HCT116 (cell line): ENCODE results near the gene ZBTB3. TPM values are rescaled to one million over a fixed set of nuclear protein-coding genes. Genes with fewer than 3 reads are reported as not detected.

ENCODE experiments used
- ATAC-seq: fragments of 200-7000 bp; cut with Tn5 transposase; 2 replicates; pipeline ENCODE4 v1.9.1; 2020; ENCODE audit warnings: mild to moderate bottlenecking, moderate library complexity
- BruUV-seq: library from RNA; stranded (reverse); fragments of 400-500 nt; replicated peaks from 2 replicates; lab custom pipeline; 2021; lab: Mats Ljungman, UMichigan
- CTCF ChIA-PET: fragments of 300-600 bp; sonication (Branson Sonifier 250); formaldehyde crosslinking; loops from one replicate; lab custom pipeline; 2021; ENCODE audit warnings: antibody characterized with exemption; lab: Charles Lee
- POLR2A ChIA-PET: fragments of 300-600, 350-600 bp; sonication (Branson Sonifier 250); formaldehyde crosslinking; loops from one replicate; lab custom pipeline; 2021; ENCODE audit warnings: antibody characterized with exemption; lab: Charles Lee
- RAD21 ChIA-PET, 2 experiments: fragments of 300-600 bp; sonication (Branson Sonifier 250); formaldehyde crosslinking; loops; one replicate each; lab custom pipeline; 2023; ENCODE audit warnings: low total read pairs in 2 of 2; ENCODE audit not compliant: uncharacterized antibody in 2 of 2, unreplicated experiment in 2 of 2, low non-redundant PET in 1 of 2; lab: Charles Lee
- DNase-seq: peaks from one replicate; pipeline ENCODE4 v3.0.0-alpha.2; 2010; ENCODE audit warnings: low read depth, low spot score
- H2AFZ ChIP-seq: fragments of 200-600 bp; shearing (Covaris generic), sonication (generic); 2 replicates; pipeline ENCODE4 v1.6.1; 2017; ENCODE audit warnings: low read depth, mixed run types, mixed read lengths, antibody characterized with exemption, low read length; ENCODE audit not compliant: poor library complexity, severe bottlenecking
- H3K27ac ChIP-seq: 2 replicates; pipeline ENCODE4 v1.5.1; 2012; ENCODE audit warnings: low read depth, low read length
- H3K27me3 ChIP-seq: fragments of 200-600 bp; sonication (generic); 2 replicates; pipeline ENCODE4 v1.6.1; 2016; ENCODE audit warnings: mixed run types, low read length, mixed read lengths; ENCODE audit not compliant: insufficient read depth
- H3K36me3 ChIP-seq, 2 experiments: fragments of 200-500 bp in 1 of 2; fragments of 200-600 bp in 1 of 2; sonication (Bioruptor generic) in 1 of 2; sonication (generic) in 1 of 2; 2 replicates each; pipeline versions ENCODE4 v1.5.1 to v1.6.1; 2014 to 2016; ENCODE audit warnings: low read length in 2 of 2, inconsistent platforms in 1 of 2, mixed read lengths in 1 of 2, mixed run types in 1 of 2; ENCODE audit not compliant: insufficient read depth in 2 of 2, control insufficient read depth in 1 of 2
- H3K4me1 ChIP-seq, 2 experiments: fragments of 200-600 bp in 1 of 2; sonication (generic) in 1 of 2; 2 replicates each; pipeline versions ENCODE4 v1.5.1 to v1.6.1; 2012 to 2017; ENCODE audit warnings: low read length in 2 of 2, inconsistent platforms in 1 of 2, mild to moderate bottlenecking in 1 of 2, mixed read lengths in 1 of 2, mixed run types in 1 of 2, moderate library complexity in 1 of 2; ENCODE audit not compliant: insufficient read depth in 2 of 2, control insufficient read depth in 1 of 2
- H3K4me2 ChIP-seq: fragments of 200-600 bp; sonication (generic); 2 replicates; pipeline ENCODE4 v1.6.1; 2017; ENCODE audit warnings: mixed run types, low read length, mixed read lengths
- H3K4me3 ChIP-seq, 2 experiments: fragments of 200-600 bp in 1 of 2; sonication (generic) in 1 of 2; replicated peaks in 1 of 2; 2 replicates each; pipeline ENCODE4 v1.5.1; 2011 to 2016; ENCODE audit warnings: low read length in 2 of 2, control low read depth in 1 of 2, low read depth in 1 of 2, mild to moderate bottlenecking in 1 of 2, mixed read lengths in 1 of 2, mixed run types in 1 of 2
- H3K79me2 ChIP-seq: fragments of 200-600 bp; sonication (generic); 2 replicates; pipeline ENCODE4 v1.6.1; 2017; ENCODE audit warnings: mild to moderate bottlenecking, mixed run types, low read length, moderate library complexity, mixed read lengths; ENCODE audit not compliant: insufficient read depth
- H3K9ac ChIP-seq: fragments of 200-600 bp; sonication (generic); 2 replicates; pipeline ENCODE4 v1.6.1; 2016; ENCODE audit warnings: low read length, mixed read lengths
- H3K9me2 ChIP-seq: fragments of 200-600 bp; sonication (generic), shearing (Covaris generic); 2 replicates; pipeline ENCODE4 v1.6.1; 2017; ENCODE audit warnings: mixed run types, mild to moderate bottlenecking, moderate library complexity; ENCODE audit not compliant: insufficient read depth
- H3K9me3 ChIP-seq, 2 experiments: fragments of 200-500 bp in 1 of 2; fragments of 200-600 bp in 1 of 2; sonication (Bioruptor generic) in 1 of 2; sonication (generic) in 1 of 2; 2 replicates each; pipeline ENCODE4 v1.6.1; 2014 to 2017; ENCODE audit warnings: low read length in 2 of 2, mixed read lengths in 2 of 2, inconsistent platforms in 1 of 2, low read depth in 1 of 2, mild to moderate bottlenecking in 1 of 2, mixed run types in 1 of 2, moderate library complexity in 1 of 2; ENCODE audit not compliant: control insufficient read depth in 1 of 2, insufficient read depth in 1 of 2
- H4K20me1 ChIP-seq: fragments of 200-600 bp; sonication (generic), shearing (Covaris generic); 2 replicates; pipeline ENCODE4 v1.6.1; 2017; ENCODE audit warnings: mixed run types, mild to moderate bottlenecking, moderate library complexity; ENCODE audit not compliant: insufficient read depth
- ATF3 ChIP-seq: IDR thresholded peaks from 2 replicates; pipeline ENCODE4 v1.6.1; 2012
- CBX3 ChIP-seq: IDR thresholded peaks from 2 replicates; pipeline ENCODE4 v1.6.1; 2012; ENCODE audit warnings: low read depth
- CEBPB ChIP-seq: IDR thresholded peaks from 2 replicates; pipeline ENCODE4 v1.6.1; 2012; ENCODE audit warnings: low read depth
- CTCF ChIP-seq, 3 experiments: fragments of 200-600 bp in 1 of 3; sonication (generic) in 1 of 3; IDR thresholded peaks in 2 of 3; conservative IDR thresholded peaks in 1 of 3; 2 replicates each; pipeline ENCODE4 v1.5.1; 2012 to 2017; ENCODE audit warnings: low read depth in 2 of 3, low read length in 2 of 3, antibody characterized with exemption in 1 of 3, borderline replicate concordance in 1 of 3, control low read depth in 1 of 3, mild to moderate bottlenecking in 1 of 3, mixed read lengths in 1 of 3, mixed run types in 1 of 3, moderate library complexity in 1 of 3; ENCODE audit not compliant: insufficient read depth in 1 of 3
- EGR1 ChIP-seq: IDR thresholded peaks from 2 replicates; pipeline ENCODE4 v1.6.1; 2012; ENCODE audit warnings: low read depth
- ELF1 ChIP-seq: IDR thresholded peaks from 2 replicates; pipeline ENCODE4 v1.6.1; 2012; ENCODE audit warnings: low read depth, borderline replicate concordance
- EZH2 ChIP-seq: fragments of 200-600 bp; sonication (generic); IDR thresholded peaks from 2 replicates; pipeline ENCODE4 v1.6.1; 2017; ENCODE audit warnings: antibody characterized with exemption, mixed run types
- EZH2phosphoT487 ChIP-seq: fragments of 200-600 bp; IDR thresholded peaks from 2 replicates; pipeline ENCODE4 v1.6.1; 2018; ENCODE audit warnings: antibody characterized with exemption, borderline replicate concordance
- FOSL1 ChIP-seq: IDR thresholded peaks from 2 replicates; pipeline ENCODE4 v1.6.1; 2012; ENCODE audit warnings: low read depth
- MAX ChIP-seq: IDR thresholded peaks from 2 replicates; pipeline ENCODE4 v1.6.1; 2012
- POLR2A ChIP-seq: IDR thresholded peaks from 2 replicates; pipeline ENCODE4 v1.7.0; 2011; ENCODE audit warnings: borderline replicate concordance; ENCODE audit not compliant: insufficient read depth, insufficient read length; ENCODE audit errors: extremely low read depth
- POLR2AphosphoS5 ChIP-seq: IDR thresholded peaks from 2 replicates; pipeline ENCODE4 v1.6.1; 2011; ENCODE audit warnings: mild to moderate bottlenecking, low read depth, low read length, moderate library complexity
- SIN3A ChIP-seq: IDR thresholded peaks from 2 replicates; pipeline ENCODE4 v1.6.1; 2012; ENCODE audit warnings: low read depth
- SP1 ChIP-seq: IDR thresholded peaks from 2 replicates; pipeline ENCODE4 v1.6.1; 2012; ENCODE audit warnings: low read depth
- SRF ChIP-seq: IDR thresholded peaks from 2 replicates; pipeline ENCODE4 v1.6.1; 2012; ENCODE audit warnings: low read depth
- ZBTB33 ChIP-seq: IDR thresholded peaks from 2 replicates; pipeline ENCODE4 v1.6.1; 2011; ENCODE audit warnings: mild to moderate bottlenecking, low read length, moderate library complexity; ENCODE audit not compliant: insufficient replicate concordance; ENCODE audit errors: extremely low read depth
- ZFX ChIP-seq: fragments of 450-650 bp; IDR thresholded peaks from 2 replicates; pipeline ENCODE4 v1.6.1; 2017
- ZNF274 ChIP-seq: fragments of 200-500 bp; sonication (Bioruptor generic); IDR thresholded peaks from 2 replicates; pipeline ENCODE4 v1.6.1; 2014; ENCODE audit warnings: mild to moderate bottlenecking, low read depth, low read length, inconsistent platforms
- intact Hi-C: fragments of 100-400 bp; cut with micrococcal nuclease; formaldehyde crosslinking; loops from 2 replicates; pipeline ENCODE4 v1.10.0; 2022
- total RNA-seq: library from RNA; stranded (reverse); gene quantifications from one replicate; pipeline ENCODE4 v1.2.1, GENCODE V29; 2021; ENCODE audit not compliant: unreplicated experiment

The ZBTB3 gene
- total RNA-seq, 1 experiment from 2014 or later, result 11.3 TPM

- TF ChIP-seq CBX3 (no peak), ZFX (no peak), POLR2A (no peak), SRF (no peak), MAX (no peak), EZH2 (no peak), ELF1 (no peak), SP1 (no peak), EZH2phosphoT487 (no peak), EGR1 (no peak)
Observed at GRCh38 chr11:62774407-62774806, 20.4 kb upstream of the ZBTB3 start (continued).

- RAD21 ChIA-PET, result no interaction called here
- Histone ChIP-seq H3K9ac (peak within 1 kb of the TSS; percentile 73), H2AFZ (peak within 1 kb of the TSS; percentile 23), H3K9me2 (no peaks in the 10 kb centered on the region), H3K27ac (peak within 1 kb of the TSS; percentile 74), H3K79me2 (peaks cover 19% of the 10 kb centered on the region), H3K36me3 (peaks cover 4 to 10% of the 10 kb centered on the region in 2 experiments; a peak in 2 of 4 replicates), H3K4me3 (peak within 1 kb of the TSS; percentile 67 to 69), H3K4me2 (peak within 1 kb of the TSS; percentile 81), H3K9me3 (no peaks in the 10 kb centered on the region), H4K20me1 (no peaks in the 10 kb centered on the region), H3K27me3 (no peaks in the 10 kb centered on the region), H3K4me1 (peaks cover 7 to 24% of the 10 kb centered on the region in 2 experiments; a peak in 3 of 4 replicates)
- intact Hi-C loops, result loop anchor here (1.0 kb wide), 1 partner anchor 10 kb away; the partner anchor contains the start of gene POLR2G
- CTCF ChIA-PET, result interaction anchor here (1.0 to 4.0 kb wide), 4 partner anchors 16 to 347 kb away, joined by 3 to 27 read pairs (median 3); partner anchors contain the start of genes HNRNPUL2 and TMEM179B
- DNase-seq (peak; percentile 93), ATAC-seq (peak; percentile 94)
- POLR2A ChIA-PET, result interaction anchor here (0.6 to 3.2 kb wide), 11 partner anchors 9 to 388 kb away, joined by 3 to 16 read pairs (median 3); partner anchors contain the start of genes C11orf98, CSKMT, HNRNPUL2 and POLR2G
- TSS peak; percentile 59 for BruUV-seq
- TF ChIP-seq ELF1 (no peak), ZBTB33 (no peak), ZFX (0 out of 2 replicates have a peak, but pooled peaks have one; percentile 7), EZH2phosphoT487 (no peak), POLR2AphosphoS5 (peak; percentile 30), FOSL1 (no peak), CEBPB (no peak), SP1 (peak; percentile 70), EZH2 (no peak), POLR2A (peak; percentile 7), CBX3 (no peak), CTCF (IDR thresholded peaks at IDR 0.05 in 2 of 3, conservative IDR thresholded peaks at IDR 0.05 in 1 of 3; ENCODE audit: borderline replicate concordance in 1 of 3, insufficient read depth in 1 of 3, low read depth in 2 of 3, low read length in 2 of 3) (no peak), SIN3A (no peak; the same call in 1 of the 2 replicates), ATF3 (no peak), ZNF274 (no peak)
Observed at GRCh38 chr11:62771144-62772021, 17.4 kb upstream of the ZBTB3 start, which contains the start of gene TAF6L. TSS of gene TAF6L (plus strand) at chr11:62771396. CDS start at chr11:62775784, 4,388 bp downstream.
